OCI-LY7 (cell line): Measurements from ENCODE around the gene FALEC. TPM values are rescaled to one million over a fixed set of nuclear protein-coding genes. Genes with fewer than 3 reads are reported as not detected.
A peak's percentile ranks its signal among the peaks of the same experiment; 100 is the strongest.
"Not testable (repeated sequence)": the region's sequence is repeated elsewhere in the genome, so short reads cannot be mapped to it uniquely, and the experiment has no call there.

Source experiments
- BruUV-seq: library from RNA; stranded (reverse); fragments of 400-500 nt; replicated peaks from 2 replicates; lab custom pipeline; 2021; lab: Mats Ljungman, UMichigan
- CTCF ChIA-PET: fragments of 300-600 bp; sonication (Branson Sonifier 250); formaldehyde crosslinking; loops from one replicate; lab custom pipeline; 2022; ENCODE audit warnings: antibody characterized with exemption; ENCODE audit not compliant: unreplicated experiment; lab: Charles Lee
- POLR2A ChIA-PET: fragments of 300-600 bp; sonication (Branson Sonifier 250); formaldehyde crosslinking; loops from one replicate; lab custom pipeline; 2022; ENCODE audit warnings: antibody characterized with exemption; lab: Charles Lee
- DNase-seq: peaks from one replicate; pipeline ENCODE4 v3.0.0-alpha.2; 2015; ENCODE audit warnings: low spot score
- H2AFZ ChIP-seq: fragments of 200-600 bp; sonication (generic), shearing (Covaris generic); 2 replicates; pipeline ENCODE4 v1.6.1; 2014; ENCODE audit warnings: mild to moderate bottlenecking, antibody characterized with exemption, low read length, moderate library complexity
- H3K27ac ChIP-seq: fragments of 200-600 bp; sonication (generic); 2 replicates; pipeline ENCODE4 v1.5.1; 2014; ENCODE audit warnings: mixed run types, low read depth, mild to moderate bottlenecking, moderate library complexity, low read length, inconsistent platforms; ENCODE audit not compliant: poor library complexity, severe bottlenecking
- H3K36me3 ChIP-seq: fragments of 200-600 bp; sonication (generic); 2 replicates; pipeline ENCODE4 v1.6.1; 2014; ENCODE audit warnings: mild to moderate bottlenecking, antibody characterized with exemption, low read length, moderate library complexity, mixed read lengths; ENCODE audit not compliant: insufficient read depth
- H3K4me1 ChIP-seq: fragments of 200-600 bp; sonication (generic); 2 replicates; pipeline ENCODE4 v1.5.1; 2014; ENCODE audit warnings: mild to moderate bottlenecking, low read length; ENCODE audit not compliant: insufficient read depth, poor library complexity, severe bottlenecking
- H3K4me2 ChIP-seq: fragments of 200-600 bp; sonication (generic); 2 replicates; pipeline ENCODE4 v1.6.1; 2014; ENCODE audit warnings: mild to moderate bottlenecking, low read length
- H3K4me3 ChIP-seq: fragments of 200-600 bp; sonication (generic); 2 replicates; pipeline ENCODE4 v1.5.1; 2014; ENCODE audit warnings: mild to moderate bottlenecking, low read depth, low read length; ENCODE audit not compliant: poor library complexity, severe bottlenecking
- H3K79me2 ChIP-seq: fragments of 200-600 bp; sonication (generic); 2 replicates; pipeline ENCODE4 v1.6.1; 2016; ENCODE audit warnings: low read depth, mild to moderate bottlenecking, low read length, moderate library complexity, mixed read lengths; ENCODE audit not compliant: insufficient read depth
- H3K9me2 ChIP-seq: fragments of 200-600 bp; sonication (generic); 2 replicates; pipeline ENCODE4 v1.6.1; 2016; ENCODE audit warnings: mild to moderate bottlenecking, low read length, mixed read lengths; ENCODE audit not compliant: insufficient read depth
- H3K9me3 ChIP-seq: fragments of 200-600 bp; sonication (generic); 2 replicates; pipeline ENCODE4 v1.6.1; 2014; ENCODE audit warnings: mild to moderate bottlenecking, mixed run types, low read length, mixed read lengths
- H4K20me1 ChIP-seq: fragments of 200-600 bp; sonication (generic); 2 replicates; pipeline ENCODE4 v1.6.1; 2014; ENCODE audit warnings: mild to moderate bottlenecking, antibody characterized with exemption, low read length, moderate library complexity, mixed read lengths; ENCODE audit not compliant: insufficient read depth
- EZH2phosphoT487 ChIP-seq: fragments of 200-600 bp; sonication (generic); IDR thresholded peaks from 2 replicates; pipeline ENCODE4 v1.6.1; 2018; ENCODE audit warnings: low read depth, borderline replicate concordance, mild to moderate bottlenecking, mixed run types, antibody characterized with exemption, low read length, moderate library complexity, mixed read lengths
- intact Hi-C: fragments of 100-400 bp; cut with micrococcal nuclease; formaldehyde crosslinking; loops from one replicate; pipeline ENCODE4 v1.10.0; 2022; ENCODE audit not compliant: unreplicated experiment
- total RNA-seq, 2 experiments: library from RNA; depleted of rRNA in 1 of 2; stranded (reverse); fragments of >200 nt in 1 of 2; shearing (Covaris generic) in 1 of 2; gene quantifications; 2 replicates each; pipeline ENCODE4 v1.2.3, GENCODE V29; 2014 to 2022
- TF ChIP-seq, protein P1 (sequence below): fragments of 200-600 bp; sonication (generic); conservative IDR thresholded peaks from 2 replicates; pipeline ENCODE4 v1.5.1; 2014; ENCODE audit warnings: mild to moderate bottlenecking, antibody characterized with exemption, low read length, moderate library complexity, mixed read lengths

Gene FALEC
- total RNA-seq, 2 experiments from 2014 or later, result 0.47 to 1.9 TPM

DNA sequence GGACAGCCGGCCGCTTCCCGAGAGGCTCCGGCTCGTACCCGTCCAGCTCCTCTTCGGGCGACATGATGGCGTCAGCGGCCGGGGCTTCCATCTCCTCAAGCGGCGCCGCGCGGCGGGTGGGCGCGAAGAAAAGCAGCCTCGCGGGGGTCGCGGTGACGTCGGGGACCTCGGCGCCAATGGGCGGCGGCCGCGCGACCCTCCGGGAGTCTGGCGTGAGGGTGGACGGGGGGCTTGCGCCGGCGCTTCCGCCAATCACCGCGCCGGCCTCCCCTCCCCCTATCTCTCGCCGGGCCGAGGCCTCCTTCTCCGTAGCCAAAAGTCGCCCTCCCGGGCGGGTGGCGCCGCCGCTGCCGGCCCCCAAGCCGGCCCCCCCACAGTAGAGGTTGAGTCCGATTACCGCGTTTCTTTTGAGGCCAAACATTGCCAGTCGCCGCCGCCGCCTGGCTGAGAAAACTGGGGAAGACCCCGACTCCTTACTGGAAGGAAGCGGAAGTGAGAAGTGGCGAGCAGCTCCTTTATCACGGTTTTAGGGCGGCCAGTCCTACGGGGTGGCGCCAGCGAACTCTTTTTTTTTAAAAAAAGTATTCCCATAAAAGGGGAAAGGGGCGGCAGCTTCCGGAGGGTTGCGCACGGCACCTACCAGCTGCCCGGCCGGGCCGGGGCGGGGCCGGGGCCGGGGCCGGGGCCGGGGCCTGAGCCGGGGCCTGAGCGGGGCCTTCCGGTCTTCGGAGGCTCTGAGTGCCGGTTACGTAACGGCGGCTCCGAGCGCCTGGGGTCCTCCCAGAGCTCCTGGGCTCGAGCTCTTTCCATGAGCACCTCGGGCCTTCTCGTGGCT is 63.8 kb downstream of the FALEC start, which contains the start of gene MCL1:
Gene MCL1 (minus strand): TSS at position 501 of the 835 bp plus-strand sequence. CDS start 80 bp downstream, at position 421.
- intact Hi-C loops, result loop anchor here (1.0 kb wide), 1 partner anchor 16 kb away; no protein-coding TSS in a partner anchor
- Histone ChIP-seq H3K79me2 (peaks cover 60% of the 10 kb centered on the region), H3K4me2 (peak within 1 kb of the TSS; percentile 99), H3K27ac (peak within 1 kb of the TSS; percentile 85), H4K20me1 (peaks cover 49% of the 10 kb centered on the region), H3K36me3 (peaks cover 50% of the 10 kb centered on the region), H3K9me3 (no peaks in the 10 kb centered on the region), H3K4me1 (peaks cover 43% of the 10 kb centered on the region), H3K4me3 (peak within 1 kb of the TSS; percentile 99), H3K9me2 (no peaks in the 10 kb centered on the region), H2AFZ (peak within 1 kb of the TSS; percentile 18; the same call in 1 of the 2 replicates)
- ChIA-PET POLR2A (interaction anchor here (0.5 to 13.8 kb wide), 18 partner anchors 9 to 1350 kb away, joined by 3 to 260 read pairs (median 5); partner anchors contain the start of gene GOLPH3L), CTCF (interaction anchor here (0.5 to 2.5 kb wide), 4 partner anchors 11 to 506 kb away, joined by 3 to 13 read pairs (median 6); no protein-coding TSS in a partner anchor)
- peak; percentile 97 for DNase-seq
- BruUV-seq, result no TSS peak
- TF ChIP-seq EZH2phosphoT487, result no peak
- TF ChIP-seq, protein P1, sequence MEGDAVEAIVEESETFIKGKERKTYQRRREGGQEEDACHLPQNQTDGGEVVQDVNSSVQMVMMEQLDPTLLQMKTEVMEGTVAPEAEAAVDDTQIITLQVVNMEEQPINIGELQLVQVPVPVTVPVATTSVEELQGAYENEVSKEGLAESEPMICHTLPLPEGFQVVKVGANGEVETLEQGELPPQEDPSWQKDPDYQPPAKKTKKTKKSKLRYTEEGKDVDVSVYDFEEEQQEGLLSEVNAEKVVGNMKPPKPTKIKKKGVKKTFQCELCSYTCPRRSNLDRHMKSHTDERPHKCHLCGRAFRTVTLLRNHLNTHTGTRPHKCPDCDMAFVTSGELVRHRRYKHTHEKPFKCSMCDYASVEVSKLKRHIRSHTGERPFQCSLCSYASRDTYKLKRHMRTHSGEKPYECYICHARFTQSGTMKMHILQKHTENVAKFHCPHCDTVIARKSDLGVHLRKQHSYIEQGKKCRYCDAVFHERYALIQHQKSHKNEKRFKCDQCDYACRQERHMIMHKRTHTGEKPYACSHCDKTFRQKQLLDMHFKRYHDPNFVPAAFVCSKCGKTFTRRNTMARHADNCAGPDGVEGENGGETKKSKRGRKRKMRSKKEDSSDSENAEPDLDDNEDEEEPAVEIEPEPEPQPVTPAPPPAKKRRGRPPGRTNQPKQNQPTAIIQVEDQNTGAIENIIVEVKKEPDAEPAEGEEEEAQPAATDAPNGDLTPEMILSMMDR, result peak; percentile 30; the same call in 1 of the 2 replicates

DNA sequence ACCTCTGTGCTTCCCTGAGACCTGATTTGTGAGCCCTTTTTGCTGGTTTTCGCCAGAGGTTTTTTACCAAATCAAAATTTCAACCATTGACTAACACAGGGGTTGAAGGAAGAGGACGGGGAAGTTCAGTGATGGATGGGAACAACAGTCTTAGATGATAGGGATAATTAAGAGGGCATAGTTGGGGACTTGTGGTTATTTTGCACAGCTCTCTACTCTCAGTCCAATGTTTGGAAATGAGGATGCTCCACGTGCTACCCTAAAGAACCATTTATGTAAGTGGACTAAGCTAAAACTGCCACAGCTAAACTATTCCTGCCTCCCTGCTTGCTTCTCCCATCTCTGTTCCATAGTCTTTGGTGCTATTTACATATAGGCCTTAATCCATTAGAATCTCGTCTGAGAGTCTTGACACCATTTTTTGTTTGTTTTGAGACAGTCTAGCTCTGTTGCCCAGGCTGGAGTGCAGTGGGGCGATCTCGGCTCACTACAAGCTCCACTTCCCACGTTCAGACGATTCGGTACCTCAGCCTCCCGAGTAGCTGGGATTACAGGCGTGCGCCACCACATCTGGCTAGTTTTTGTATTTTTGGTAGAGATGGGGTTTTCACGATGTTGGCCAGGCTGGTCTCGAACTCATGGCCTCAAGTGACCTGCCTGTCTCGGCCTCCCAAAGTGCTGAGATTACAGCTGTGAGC is 64.5 kb downstream of the FALEC start:
- Histone ChIP-seq H3K27ac (peak overlapping the region; percentile 85), H3K4me3 (peak overlapping the region; percentile 99), H3K9me3 (no peaks in the 10 kb centered on the region), H3K4me1 (peaks cover 36% of the 10 kb centered on the region), H3K9me2 (no peaks in the 10 kb centered on the region), H2AFZ (peak overlapping the region; percentile 18; the same call in 1 of the 2 replicates), H3K36me3 (peaks cover 42% of the 10 kb centered on the region), H3K79me2 (peaks cover 52% of the 10 kb centered on the region), H4K20me1 (peaks cover 41% of the 10 kb centered on the region), H3K4me2 (peak overlapping the region; percentile 84)
- POLR2A ChIA-PET, result interaction anchor here (0.6 to 13.8 kb wide), 15 partner anchors 9 to 325 kb away, joined by 3 to 260 read pairs (median 6); partner anchors contain the start of gene GOLPH3L
- CTCF ChIA-PET, result interaction anchor here (1.2 to 2.5 kb wide), 4 partner anchors 12 to 19 kb away, joined by 3 to 13 read pairs (median 6); no protein-coding TSS in a partner anchor
- BruUV-seq, result TSS peak; percentile 96
- TF ChIP-seq, protein P1, result no peak
- TF ChIP-seq EZH2phosphoT487, result no peak
- intact Hi-C loops, result loop anchor here (1.0 kb wide), 1 partner anchor 17 kb away; no protein-coding TSS in a partner anchor
- no peak for DNase-seq

DNA sequence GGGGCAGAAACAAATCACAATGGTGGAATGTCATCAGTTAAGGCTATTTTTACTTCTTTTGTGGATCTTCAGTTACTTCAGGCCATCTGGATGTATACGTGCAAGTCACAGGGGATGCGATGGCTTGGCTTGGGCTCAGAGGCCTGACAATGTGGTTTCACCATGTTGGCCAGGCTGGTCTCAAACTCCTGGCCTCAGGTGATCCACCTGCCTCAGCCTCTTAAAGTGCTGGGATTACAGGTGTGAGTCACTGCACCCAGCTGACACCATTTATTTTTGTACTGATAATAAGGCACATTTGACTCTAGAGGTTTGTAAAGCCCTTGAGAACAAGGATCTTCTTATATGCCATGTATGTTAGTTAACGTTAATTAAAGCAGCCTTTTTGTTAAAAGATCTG is 65.4 kb downstream of the FALEC start:
- H3K9me2 ChIP-seq, H2AFZ ChIP-seq, H3K9me3 ChIP-seq, BruUV-seq, intact Hi-C loops, H3K4me3 ChIP-seq, DNase-seq: not testable (repeated sequence)
- POLR2A ChIA-PET, result interaction anchor here (1.0 to 13.8 kb wide), 5 partner anchors 8 to 68 kb away, joined by 3 to 260 read pairs (median 6); no protein-coding TSS in a partner anchor
- CTCF ChIA-PET, result interaction anchor here (1.2 to 2.5 kb wide), 2 partner anchors 19 to 20 kb away, joined by 3 to 13 read pairs; no protein-coding TSS in a partner anchor
- peaks cover 34% of the 10 kb centered on the region for H3K36me3 ChIP-seq
- peak overlapping the region; percentile 31 for H3K4me2 ChIP-seq
- H3K4me1 ChIP-seq, result peaks cover 27% of the 10 kb centered on the region
- peaks cover 44% of the 10 kb centered on the region for H3K79me2 ChIP-seq
- peak overlapping the region; percentile 17 for H3K27ac ChIP-seq
- H4K20me1 ChIP-seq, result peaks cover 32% of the 10 kb centered on the region

DNA sequence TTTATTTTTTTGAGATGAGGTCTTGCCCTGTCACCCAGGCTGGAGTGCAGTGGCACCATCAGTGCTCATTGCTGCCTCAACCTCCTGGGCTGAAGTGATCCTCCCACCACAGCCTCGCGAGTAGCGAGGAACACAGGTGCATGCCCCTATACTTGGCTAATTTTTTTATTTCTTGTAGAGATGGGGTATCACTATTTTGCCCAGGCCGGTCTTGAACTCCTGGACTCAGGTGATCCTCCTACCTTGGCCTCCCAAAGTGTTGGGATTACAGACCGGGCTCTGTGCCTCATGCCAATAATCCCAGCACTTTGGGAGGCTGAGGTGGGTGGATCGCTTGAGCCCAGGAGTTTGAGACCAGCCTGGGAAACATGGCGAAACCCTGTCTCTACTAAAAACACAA is 65.9 kb downstream of the FALEC start:
- H2AFZ ChIP-seq, BruUV-seq, H3K4me3 ChIP-seq, H3K9me2 ChIP-seq, H3K9me3 ChIP-seq, DNase-seq, intact Hi-C loops: not testable (repeated sequence)
- peaks cover 22% of the 10 kb centered on the region for H3K4me1 ChIP-seq
- peaks cover 27% of the 10 kb centered on the region for H4K20me1 ChIP-seq
- CTCF ChIA-PET, result interaction anchor here (1.2 kb wide), 1 partner anchor 19 kb away, joined by 3 read pairs; no protein-coding TSS in a partner anchor
- H3K4me2 ChIP-seq, result peak overlapping the region; percentile 31
- peaks cover 29% of the 10 kb centered on the region for H3K36me3 ChIP-seq
- peak overlapping the region; percentile 17 for H3K27ac ChIP-seq
- H3K79me2 ChIP-seq, result peaks cover 39% of the 10 kb centered on the region
- POLR2A ChIA-PET, result interaction anchor here (1.0 to 13.8 kb wide), 4 partner anchors 8 to 68 kb away, joined by 3 to 260 read pairs (median 8); no protein-coding TSS in a partner anchor
